Activated T-helper 9 cell treated with anti-CD3 and anti-CD28 coated beads, Interleukin-2, amount 50 U/mL, for 16 hours (primary cell): ENCODE results near the gene LPP.

ENCODE experiments used
- DNase-seq: peaks from one replicate; pipeline ENCODE4 v3.0.0-alpha.2; 2020; ENCODE audit warnings: low read depth

The LPP gene

DNA sequence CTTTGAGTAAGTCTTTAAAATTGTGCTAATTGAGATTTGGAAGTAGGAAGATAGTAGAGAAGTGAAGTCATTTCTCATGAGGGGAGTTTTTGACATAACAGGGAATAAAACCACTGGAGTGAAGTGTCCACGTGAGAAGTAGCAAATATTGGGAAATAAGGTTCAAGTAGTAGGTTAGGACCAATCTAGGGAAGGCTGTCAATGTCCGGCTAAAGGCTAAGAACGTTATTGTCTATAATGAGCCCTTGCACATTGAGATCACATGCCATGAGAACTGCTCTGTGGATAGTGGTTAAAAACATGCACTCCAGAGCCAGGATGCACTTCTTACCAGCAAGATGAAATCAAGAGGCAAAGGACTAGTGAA, 557.9 kb downstream of the LPP start:
- DNase-seq: no peak

DNA sequence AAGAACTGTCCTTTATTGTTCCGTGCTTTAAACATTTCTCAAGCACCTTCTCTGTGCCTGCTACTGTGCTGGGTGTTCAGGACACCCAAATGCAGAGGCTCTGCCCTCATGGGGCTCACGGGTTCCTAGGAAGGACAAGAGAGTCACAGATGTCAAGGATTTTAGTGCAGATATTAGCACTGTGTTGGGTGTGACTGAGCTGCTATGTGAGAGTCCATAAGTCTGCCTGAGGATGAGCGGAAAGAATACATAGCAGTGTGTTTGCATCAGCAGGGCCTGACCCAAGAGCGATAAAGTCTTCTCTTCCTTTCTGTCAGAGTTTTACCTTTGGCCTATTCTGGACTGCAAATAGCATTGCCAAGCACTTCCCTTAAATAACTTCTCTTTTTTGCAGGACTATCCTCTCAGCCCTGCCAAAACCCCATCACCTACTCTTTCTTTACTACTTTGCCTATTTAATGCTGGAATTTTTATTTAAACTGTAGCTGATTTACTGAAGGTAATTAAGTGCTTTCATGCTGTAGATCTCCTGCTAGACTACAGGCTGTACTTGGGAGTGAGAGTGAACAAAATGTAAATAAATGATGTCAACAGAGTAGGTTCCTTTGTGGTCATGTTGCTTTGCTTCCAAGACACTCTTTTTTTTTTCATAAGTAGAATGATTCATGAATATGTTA, 558.4 kb downstream of the LPP start:
- no peak for DNase-seq

DNA sequence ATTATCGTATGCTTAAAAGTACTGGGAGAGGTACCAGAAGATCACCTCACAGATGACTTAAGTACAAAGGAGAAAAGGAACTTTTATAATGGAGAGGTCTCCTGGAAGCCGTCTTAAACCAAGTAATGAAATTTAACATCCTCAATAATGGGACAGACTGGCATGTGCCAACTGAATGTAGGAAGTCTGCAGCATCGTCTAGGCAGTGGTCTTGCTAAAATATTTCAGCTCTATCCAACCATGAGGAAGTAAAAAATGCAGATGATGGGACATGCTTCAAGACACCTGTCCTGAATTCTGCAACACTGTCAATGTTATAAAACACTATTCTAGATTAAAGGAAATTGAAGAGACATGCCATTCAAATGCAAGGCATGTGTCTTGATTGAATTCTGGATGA, 559.0 kb downstream of the LPP start:
- DNase-seq: no peak

DNA sequence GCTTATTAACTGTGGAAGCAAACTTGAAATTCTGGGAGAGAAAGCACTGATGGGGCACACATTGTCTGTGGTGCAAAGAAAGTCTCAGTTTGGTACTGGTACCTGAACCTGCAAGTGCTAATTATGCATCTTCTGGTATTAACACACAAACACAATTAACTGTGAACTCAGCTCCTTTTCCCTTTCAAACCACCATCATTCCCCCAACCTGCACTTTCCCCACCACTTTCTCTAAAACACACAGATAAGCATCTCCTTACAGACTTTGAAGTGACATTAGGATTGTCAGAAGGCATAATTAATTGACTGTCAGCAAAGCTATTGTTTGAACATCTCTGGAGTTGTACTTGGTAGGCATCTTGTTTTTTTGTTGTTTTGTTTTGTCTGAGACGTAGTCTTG, 565.6 kb downstream of the LPP start:
- no peak for DNase-seq

DNA sequence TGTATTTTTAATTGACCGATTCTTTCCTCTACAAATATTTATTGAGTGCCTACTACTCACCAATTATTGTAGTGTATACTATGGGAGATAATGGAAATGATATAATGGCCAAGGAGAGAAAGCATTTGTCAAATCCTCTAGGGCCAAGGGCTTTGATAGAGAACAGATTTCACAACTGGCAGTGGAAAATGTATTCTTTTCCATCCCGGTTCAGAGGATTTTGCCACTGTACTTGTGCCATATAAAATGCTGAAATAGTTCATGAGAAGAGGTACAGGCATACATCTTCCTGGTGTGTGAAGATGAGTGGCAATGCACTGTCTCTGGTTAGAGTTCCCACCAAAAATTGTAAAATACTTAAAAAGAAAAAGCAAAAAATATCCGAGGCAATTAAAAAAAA, 566.3 kb downstream of the LPP start:
- no peak for DNase-seq

DNA sequence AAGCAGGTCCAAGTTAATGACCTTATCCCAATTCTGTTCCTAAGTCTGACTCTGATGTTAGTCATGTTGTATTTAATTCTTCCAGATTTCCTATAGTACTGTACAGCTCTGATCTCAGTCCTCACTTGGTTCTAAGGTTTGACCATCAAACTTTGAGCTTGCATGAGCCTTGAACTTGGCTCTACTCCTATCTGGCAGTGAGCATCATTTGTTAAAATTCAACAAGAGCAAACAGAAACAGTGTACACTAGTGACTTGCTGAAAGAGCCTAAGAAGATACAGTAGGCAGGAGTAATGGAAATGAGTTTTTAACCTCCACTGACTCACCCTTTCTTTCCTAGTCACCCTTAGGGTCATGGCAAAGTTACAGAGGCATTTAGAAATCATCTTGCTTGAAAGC, 566.7 kb downstream of the LPP start:
- DNase-seq: no peak

DNA sequence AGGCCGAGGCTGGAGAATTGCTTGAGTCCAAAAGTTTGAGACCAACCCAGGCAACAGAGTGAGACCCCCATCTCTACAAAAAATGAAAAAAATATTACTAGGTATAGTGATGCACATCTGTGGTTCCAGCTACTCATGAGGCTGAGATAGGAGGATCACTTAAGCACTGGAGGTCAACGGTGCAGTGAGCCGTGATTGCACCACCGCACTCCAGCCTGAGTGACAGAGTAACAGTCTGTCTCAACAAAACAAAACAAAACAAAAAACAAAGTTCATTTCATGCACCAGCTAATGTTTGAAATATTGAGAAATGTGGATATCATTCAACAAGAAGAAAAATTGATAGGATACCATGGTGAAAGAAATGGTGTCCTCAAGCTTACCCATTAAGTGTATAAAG, 567.4 kb downstream of the LPP start:
- no peak for DNase-seq

DNA sequence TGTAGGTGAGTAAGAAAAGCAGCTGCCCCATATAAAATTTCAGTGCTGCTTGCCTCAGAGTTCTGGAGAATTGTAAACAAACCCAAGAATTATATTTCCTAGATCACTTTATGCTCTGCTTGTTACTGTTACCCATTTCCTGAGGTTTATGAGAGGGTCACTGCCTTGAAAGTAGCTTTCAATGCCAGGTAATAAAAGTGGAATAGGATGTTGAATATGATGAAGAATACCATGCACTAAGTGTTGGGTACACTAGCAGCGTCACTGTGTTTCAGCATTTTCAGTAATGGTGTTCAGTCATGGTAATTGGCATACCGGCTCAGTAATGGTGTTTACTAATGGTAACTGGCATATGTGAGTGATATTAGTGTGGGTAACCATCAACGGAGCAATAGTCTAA, 568.0 kb downstream of the LPP start:
- no peak for DNase-seq

DNA sequence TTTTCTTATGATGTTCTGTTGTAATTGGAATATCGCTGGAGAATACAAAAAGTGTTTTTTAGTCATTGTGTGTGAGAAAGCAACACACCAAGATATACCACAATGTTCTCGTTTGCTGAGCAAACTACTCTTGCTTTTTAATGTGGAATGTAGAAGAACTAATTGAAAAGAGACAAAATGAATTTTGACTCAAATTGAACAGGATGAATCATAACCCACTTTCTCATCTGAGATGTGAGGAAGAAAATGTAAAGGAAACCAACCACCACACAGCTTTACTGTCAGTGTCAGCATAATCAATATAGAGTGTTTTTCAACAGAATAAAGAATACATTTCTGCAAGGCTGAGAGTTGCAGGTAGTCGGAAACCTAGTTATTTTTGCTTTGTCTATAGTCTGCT, 569.0 kb downstream of the LPP start:
- no peak for DNase-seq

DNA sequence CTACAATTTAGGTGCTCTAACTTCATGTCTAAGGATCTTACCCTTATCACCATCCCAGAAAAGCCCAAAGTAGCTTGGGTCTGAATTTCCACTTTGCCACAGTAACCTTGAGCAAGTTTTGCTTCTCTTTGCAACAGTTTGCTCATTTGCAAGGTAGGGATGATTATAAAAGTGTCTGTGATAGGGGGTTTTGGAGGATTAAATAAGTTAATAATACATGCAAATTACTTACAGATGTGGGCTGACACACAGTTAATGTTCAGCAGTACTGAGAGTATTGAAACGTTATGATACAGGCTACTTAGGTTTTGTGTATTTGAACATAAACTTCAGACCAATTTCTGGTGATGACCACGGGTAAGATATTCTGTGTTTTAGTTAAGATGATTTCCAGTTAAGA, 573.1 kb downstream of the LPP start:
- no peak for DNase-seq

DNA sequence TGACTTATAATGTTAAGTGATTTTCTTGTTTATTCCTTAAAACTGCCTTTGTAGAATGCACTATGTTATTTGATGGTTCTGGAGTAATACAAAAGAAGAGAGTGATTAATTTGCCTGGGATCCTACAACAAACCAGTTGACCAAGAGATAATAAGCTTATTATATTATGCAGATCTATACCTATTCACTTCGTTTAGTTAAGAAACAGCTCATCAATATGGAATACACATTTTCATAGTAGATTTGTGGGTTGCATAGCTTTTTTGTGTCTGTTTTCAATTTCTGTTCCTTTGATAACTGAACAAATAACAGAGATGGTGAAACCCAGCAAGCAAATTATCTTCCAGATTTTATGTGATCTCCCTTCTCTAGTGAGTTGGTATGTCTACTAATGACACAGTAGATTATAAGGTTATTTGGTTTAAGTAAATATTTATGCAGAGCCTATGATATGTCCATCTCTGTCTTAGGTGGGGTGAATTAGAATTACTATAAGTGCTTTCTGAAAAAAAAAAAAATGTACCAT, 574.5 kb downstream of the LPP start:
- DNase-seq: no peak

DNA sequence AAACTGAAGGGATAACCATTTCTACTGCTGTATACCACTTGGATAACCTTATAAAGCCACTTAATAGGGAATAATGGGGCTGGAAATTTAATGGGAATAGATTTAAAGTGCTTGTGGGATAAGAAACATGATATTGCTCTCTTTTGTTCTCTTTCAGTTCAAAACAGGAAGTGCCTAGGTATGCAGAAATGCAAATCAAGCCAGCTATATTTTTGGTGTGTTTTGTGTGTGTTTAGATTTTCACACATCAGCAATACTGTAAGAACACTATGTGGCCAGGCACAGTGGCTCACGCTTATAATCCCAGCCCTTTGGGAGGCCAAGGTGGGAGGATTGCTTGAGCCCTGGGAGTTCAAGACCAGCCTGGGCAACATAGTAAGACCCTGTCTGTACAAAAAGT, 575.5 kb downstream of the LPP start:
- no peak for DNase-seq

DNA sequence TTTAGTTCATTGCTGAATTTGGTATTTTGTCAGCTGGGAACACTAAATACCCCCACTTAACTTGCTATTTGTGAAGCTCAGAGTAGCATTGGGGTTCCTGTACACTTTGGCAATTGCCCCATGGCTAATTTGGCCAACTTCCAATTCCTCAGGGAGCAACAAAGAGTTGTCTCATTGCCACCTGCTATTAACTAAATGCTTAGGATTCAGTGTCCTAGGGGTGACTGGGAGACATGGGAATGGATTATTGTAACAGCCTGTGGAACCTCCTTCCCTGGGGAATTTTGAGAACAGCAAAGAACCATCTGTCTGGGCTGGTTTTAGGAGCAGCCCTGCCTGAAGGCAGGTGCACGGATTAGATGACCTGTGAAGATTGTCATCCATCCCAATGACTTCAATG, 580.4 kb downstream of the LPP start:
- no peak for DNase-seq

DNA sequence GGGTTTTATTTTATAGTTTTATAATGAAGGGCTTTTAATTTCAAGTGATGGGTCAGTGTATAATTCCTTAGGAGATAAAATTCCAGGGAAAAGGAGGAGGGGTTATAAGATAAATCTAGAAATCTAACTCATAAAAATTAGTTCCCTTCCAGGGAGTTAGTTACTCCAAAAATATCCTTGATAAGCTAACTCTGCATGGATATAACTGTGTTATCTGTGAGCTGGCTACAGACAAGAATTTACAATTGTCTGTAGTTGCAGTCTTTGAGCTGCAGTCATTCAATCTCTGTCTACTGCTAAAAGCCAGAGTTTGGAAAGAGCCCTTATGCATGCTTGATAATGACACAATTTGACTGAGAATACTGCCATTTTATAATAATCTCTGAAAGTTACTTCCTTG, 585.6 kb downstream of the LPP start:
- no peak for DNase-seq

DNA sequence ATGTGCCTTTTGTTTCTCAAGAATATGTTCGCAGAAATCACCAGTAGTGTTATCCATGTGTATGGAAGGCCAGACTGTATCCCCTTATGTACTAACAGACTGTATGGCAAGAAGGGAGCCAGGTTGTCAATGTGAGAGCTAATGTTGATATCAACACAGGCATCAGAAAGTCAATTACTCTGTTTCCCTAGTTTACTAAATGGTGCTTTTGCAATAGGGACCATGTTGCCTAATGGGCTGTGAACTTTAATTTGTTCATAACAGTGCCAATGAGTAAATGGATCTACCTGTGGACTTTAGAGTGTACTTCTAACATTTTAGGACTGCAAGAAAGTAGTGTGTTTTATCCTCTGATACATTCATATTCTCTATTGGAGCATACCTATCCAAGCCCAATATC, 586.1 kb downstream of the LPP start:
- DNase-seq: no peak

DNA sequence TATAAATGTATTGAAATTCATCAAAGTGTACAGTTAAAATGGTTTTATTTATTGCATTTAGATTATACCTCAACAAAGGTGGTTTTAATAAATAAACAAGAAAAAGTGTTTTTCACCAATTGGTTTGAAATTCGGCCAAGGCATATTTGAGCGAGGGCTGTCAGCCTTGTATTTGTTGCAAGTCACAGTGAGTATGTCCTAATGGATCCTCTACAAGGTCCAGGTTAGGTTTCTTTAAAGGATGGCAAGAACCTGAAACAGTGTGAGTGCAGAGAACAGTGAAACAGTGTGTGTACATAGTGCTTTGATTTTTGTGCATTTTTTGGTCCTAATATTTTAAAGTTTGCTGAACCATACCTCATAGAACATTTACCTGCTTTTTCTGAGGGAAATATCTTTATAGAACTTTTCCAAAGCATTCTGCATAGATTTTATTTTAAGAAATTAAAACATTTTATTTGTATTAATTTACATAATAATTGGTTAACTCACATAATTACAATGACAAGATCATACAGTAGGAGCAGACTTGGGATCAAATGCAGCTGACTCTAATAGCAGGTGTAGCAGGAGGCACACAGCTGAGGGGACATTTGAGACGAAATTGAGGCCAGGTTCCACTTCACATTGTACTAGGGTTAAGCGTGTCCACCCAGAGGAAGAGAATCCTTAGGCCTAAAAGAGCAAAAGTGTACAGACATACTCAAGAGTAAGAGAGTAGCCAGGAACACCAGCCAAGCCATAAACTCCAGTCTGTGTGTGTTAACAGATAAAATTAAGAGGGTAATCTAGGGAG, 589.0 kb downstream of the LPP start:
- DNase-seq: no peak

DNA sequence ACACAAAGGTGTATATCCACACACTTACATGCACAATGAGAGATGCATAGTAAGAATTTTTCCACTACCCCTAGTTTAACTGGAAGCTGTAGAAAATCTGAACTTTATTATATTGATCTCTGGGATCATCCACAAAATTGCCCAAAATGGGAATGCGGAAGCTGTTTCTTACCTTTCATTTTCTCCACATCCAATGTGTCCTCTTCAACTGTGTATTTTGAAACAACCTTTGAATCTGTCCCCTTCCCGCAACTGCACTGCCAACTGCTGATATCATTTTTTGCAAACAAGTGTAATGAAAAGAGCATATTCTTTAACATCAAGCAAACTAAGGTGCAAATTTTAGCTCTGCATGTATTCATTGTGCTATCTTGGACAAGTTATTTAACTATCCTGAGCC, 590.2 kb downstream of the LPP start:
- no peak for DNase-seq

DNA sequence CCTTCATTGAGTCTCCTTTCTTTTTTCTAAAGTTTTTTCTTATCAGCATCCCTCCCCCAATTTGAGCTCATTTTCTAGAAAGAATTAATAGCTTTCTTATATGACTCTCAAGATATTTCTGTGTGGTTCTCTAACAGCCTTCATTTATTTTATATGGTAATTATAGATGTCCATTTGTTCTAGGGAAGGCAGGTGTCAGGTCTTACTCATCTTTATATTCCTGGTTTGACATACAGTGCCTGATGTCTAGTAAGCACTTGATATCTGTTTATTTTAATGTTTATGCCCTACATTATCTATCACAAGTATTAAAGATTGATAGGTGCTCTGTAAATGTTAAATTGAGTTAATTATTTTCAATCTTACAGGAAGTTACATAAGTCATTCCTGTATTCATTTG, 591.1 kb downstream of the LPP start:
- no peak for DNase-seq

DNA sequence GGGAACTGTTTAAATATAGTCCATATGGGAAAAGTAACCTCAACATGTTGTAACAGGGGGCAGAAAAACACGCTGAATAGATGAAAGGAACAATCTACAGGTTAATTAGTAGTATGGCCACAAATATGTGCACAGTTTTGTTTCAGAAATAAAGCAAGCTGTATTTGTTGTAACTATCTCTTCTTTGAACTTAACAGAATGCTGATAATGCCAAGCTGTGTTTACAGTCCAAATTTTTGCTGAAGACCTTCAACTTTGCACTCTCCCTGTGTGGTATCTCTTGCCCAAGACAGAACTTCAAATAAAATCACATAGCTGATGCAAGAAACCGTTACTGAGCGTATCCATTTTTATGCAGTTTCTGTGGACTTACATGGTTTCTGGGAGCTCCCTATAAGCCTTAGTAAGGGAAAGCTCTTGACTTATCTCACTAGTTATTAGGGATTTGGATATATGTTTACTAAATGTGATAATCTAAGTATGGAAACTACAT, 592.4 kb downstream of the LPP start:
- no peak for DNase-seq

DNA sequence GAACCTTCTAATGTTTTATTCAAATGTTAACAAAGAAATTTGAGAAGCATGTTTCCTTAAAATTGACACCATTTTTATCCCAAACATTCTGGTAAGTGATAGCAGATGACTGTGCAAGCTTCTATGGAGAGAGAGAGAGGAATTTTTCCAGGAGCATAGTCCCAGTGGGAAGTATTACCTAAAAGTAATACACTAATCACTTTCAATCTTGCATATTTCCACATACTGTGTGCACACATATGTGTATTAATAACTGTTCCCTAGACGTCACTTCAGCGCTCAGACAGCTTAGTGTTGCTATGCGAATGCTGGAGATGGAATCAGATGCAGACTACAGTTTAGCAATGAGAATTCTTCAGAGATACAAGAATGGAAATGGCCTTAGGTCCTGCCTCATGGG, 593.5 kb downstream of the LPP start:
- no peak for DNase-seq

DNA sequence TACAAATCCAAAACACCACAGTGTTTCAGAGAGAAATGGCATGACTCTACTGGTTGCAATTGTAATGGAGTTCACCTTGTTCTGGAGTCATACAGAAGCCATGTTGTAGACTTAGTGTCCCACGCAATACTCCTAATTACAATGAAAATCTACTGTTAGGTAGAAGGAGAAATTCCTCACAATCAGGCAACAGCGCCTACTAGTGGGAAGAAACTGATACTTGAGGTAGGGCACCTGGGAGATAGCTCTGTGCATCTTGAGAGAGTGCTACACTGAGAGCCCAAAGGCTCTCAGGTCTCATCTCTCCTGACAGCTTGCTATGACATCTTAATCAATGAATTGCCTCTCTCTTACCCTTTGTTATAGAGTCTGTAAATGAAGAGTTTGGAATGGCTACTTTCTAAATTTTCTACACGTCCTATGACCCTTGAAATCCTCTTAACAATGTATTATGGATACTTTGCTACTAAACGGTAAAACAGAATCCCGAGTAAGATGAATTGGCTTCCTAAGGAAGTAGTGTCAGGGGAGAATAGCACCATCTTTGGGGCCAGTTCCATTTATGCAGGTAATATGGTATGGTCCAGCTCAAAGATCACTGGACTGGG, 595.2 kb downstream of the LPP start:
- DNase-seq: peak; percentile 13

DNA sequence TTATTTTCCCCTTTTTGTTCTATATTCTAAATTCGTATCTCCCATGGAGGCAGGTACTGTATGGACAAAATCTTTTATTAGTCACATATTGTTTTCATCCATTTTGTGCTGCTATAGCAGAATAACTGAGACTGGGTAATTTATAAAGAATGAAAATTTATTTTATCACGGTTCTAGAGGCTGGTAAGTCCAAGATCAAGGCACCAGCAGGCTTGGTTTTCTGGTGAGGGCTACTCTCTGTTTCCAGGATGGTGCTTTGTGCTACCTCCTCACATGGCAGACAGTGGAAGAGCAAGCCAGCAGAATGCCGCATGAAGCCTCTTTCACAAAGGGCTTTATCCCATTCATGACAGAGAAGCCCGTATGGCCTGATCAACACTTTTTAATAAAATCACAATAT, 595.9 kb downstream of the LPP start:
- no peak for DNase-seq

DNA sequence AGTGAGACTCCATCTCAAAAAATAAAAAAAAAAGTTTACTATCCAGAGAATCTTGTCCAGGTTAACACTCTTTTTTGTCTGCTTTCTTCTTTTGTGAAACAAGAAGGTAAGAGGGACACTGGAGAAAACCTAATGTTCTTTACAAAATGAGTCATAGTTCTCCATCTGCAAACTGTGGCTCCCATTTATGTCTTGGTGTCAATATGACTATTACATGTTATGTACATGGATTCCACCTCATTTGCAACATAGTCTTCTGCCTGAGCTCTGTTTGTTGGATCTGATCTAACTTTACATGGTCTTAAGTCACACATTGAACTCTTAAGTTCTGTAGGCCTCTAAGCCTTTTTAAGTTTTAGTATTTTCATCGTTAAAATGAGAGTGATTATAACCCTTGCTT, 596.7 kb downstream of the LPP start:
- no peak for DNase-seq
